Smooth muscle cell (in vitro differentiated cells): ENCODE results near the gene SNX9. TPM values are rescaled to one million over a fixed set of nuclear protein-coding genes. Genes with fewer than 3 reads are reported as not detected.

ENCODE experiments used
- DNase-seq: peaks from one replicate; lab custom pipeline; 2025; ENCODE audit not compliant: unreplicated experiment; lab: John Stamatoyannopoulos, UW
- H2AFZ ChIP-seq: fragments of 200-600 bp; sonication (generic); 2 replicates; pipeline ENCODE4 v1.6.0; 2016; ENCODE audit warnings: antibody characterized with exemption, low read depth, mild to moderate bottlenecking
- H3F3A ChIP-seq: fragments of 200-600 bp; sonication (generic); 2 replicates; pipeline ENCODE4 v1.6.0; 2017; ENCODE audit warnings: antibody characterized with exemption, low read depth
- H3K27ac ChIP-seq: fragments of 200-600 bp; sonication (generic); 2 replicates; pipeline ENCODE4 v1.5.1; 2016; ENCODE audit warnings: low read depth, mild to moderate bottlenecking
- H3K27me3 ChIP-seq: fragments of 200-600 bp; sonication (generic); 2 replicates; pipeline ENCODE4 v1.6.1; 2016; ENCODE audit warnings: low read depth, mild to moderate bottlenecking
- H3K36me3 ChIP-seq: fragments of 200-600 bp; sonication (generic); 2 replicates; pipeline ENCODE4 v1.5.1; 2016; ENCODE audit warnings: low read depth
- H3K4me1 ChIP-seq: fragments of 200-600 bp; sonication (generic); 2 replicates; pipeline ENCODE4 v1.5.1; 2016; ENCODE audit warnings: low read depth
- H3K4me2 ChIP-seq: fragments of 200-600 bp; sonication (generic); 2 replicates; pipeline ENCODE4 v1.6.0; 2016; ENCODE audit warnings: mild to moderate bottlenecking
- H3K4me3 ChIP-seq: fragments of 200-600 bp; sonication (generic); 2 replicates; pipeline ENCODE4 v1.5.1; 2016; ENCODE audit warnings: mild to moderate bottlenecking
- H3K79me2 ChIP-seq: fragments of 200-600 bp; sonication (generic); 2 replicates; pipeline ENCODE4 v1.6.0; 2016; ENCODE audit warnings: low read depth, mild to moderate bottlenecking
- H3K9ac ChIP-seq: fragments of 200-600 bp; sonication (generic); 2 replicates; pipeline ENCODE4 v1.6.0; 2016; ENCODE audit warnings: low read depth
- H3K9me3 ChIP-seq: fragments of 200-600 bp; sonication (generic); replicated peaks from 2 replicates; pipeline ENCODE4 v1.5.1; 2016; ENCODE audit warnings: low read depth
- H4K20me1 ChIP-seq: fragments of 200-600 bp; sonication (generic); 2 replicates; pipeline ENCODE4 v1.6.0; 2016; ENCODE audit warnings: low read depth
- WGBS: methylation state at CpG from one replicate; pipeline ENCODE4 v1.1.7; 2016; ENCODE audit warnings: low lambda C conversion rate; 5-methylcytosine and 5-hydroxymethylcytosine counted together
- polyA plus RNA-seq: library from polyadenylated mRNA; unstranded; fragments of >200 nt; fragmentation: Nextera tagmentation; extraction: Ambion mirVana; gene quantifications from 2 replicates; pipeline ENCODE4 v1.2.1, GENCODE V29; 2016
- total RNA-seq: library from RNA; depleted of rRNA; stranded (reverse); fragments of >200 nt; gene quantifications from 2 replicates; pipeline ENCODE4 v1.2.3, GENCODE V29; 2014
- TF ChIP-seq, protein P1 (sequence below): fragments of 200-600 bp; sonication (generic); IDR thresholded peaks from 2 replicates; pipeline ENCODE4 v1.5.1; 2017; ENCODE audit warnings: borderline replicate concordance, mild to moderate bottlenecking, antibody characterized with exemption; ENCODE audit not compliant: insufficient read depth, poor library complexity, severe bottlenecking

Gene SNX9
- total and polyA plus RNA-seq, 2 experiments from 2014 or later: 28.9 to 29.0 TPM

DNA sequence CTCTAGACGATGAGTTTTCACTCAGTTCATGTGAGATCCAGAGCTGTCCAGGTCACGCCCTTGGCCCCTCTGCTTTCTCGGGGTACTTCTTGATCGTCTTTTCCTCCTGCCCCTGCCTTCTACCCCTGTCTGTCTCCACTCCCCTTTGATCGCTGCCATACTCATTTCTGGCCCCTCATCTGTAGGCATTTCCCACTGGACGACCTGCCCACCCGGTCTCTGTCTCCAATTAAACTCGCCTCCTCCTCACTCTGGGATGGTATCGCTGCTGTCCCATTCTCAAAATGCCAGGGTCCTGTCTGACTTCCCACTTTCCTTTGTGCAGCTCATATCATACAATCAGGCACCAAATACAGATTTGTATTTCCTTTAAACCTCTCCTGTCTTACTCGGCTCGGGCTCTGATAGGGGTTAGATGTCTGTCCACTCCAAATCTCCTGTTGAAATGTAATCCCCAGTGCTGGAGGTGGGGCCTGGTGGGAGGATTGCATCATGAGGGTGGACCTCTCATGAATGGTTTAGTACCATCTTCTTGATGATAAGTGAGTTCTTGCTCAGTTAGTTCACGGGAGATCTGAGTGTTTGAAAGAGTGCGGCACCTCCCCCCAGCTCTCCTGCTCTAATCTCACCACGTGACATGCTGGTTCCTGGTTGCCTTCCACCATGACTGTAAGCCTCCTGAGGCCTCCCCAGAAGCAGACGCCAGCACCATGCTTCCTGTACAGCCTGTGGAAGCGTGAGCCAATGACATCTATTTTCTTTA, 155.2 kb downstream of the SNX9 start:
- Histone ChIP-seq H4K20me1 (peaks cover 4% of the 10 kb centered on the region), H3K9ac (no peak overlapping the region), H2AFZ (no peak overlapping the region), H3K36me3 (no peaks in the 10 kb centered on the region), H3K4me1 (no peaks in the 10 kb centered on the region), H3K79me2 (peaks cover 8% of the 10 kb centered on the region), H3K27ac (no peak overlapping the region), H3K4me3 (no peak overlapping the region), H3F3A (no peaks in the 10 kb centered on the region), H3K4me2 (no peak overlapping the region), H3K27me3 (no peaks in the 10 kb centered on the region), H3K9me3 (no peaks in the 10 kb centered on the region)
- WGBS: 84% methylated on average over 16 of the region's 16 CpGs
- TF ChIP-seq, protein P1, sequence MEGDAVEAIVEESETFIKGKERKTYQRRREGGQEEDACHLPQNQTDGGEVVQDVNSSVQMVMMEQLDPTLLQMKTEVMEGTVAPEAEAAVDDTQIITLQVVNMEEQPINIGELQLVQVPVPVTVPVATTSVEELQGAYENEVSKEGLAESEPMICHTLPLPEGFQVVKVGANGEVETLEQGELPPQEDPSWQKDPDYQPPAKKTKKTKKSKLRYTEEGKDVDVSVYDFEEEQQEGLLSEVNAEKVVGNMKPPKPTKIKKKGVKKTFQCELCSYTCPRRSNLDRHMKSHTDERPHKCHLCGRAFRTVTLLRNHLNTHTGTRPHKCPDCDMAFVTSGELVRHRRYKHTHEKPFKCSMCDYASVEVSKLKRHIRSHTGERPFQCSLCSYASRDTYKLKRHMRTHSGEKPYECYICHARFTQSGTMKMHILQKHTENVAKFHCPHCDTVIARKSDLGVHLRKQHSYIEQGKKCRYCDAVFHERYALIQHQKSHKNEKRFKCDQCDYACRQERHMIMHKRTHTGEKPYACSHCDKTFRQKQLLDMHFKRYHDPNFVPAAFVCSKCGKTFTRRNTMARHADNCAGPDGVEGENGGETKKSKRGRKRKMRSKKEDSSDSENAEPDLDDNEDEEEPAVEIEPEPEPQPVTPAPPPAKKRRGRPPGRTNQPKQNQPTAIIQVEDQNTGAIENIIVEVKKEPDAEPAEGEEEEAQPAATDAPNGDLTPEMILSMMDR: no peak
- no peak for DNase-seq

DNA sequence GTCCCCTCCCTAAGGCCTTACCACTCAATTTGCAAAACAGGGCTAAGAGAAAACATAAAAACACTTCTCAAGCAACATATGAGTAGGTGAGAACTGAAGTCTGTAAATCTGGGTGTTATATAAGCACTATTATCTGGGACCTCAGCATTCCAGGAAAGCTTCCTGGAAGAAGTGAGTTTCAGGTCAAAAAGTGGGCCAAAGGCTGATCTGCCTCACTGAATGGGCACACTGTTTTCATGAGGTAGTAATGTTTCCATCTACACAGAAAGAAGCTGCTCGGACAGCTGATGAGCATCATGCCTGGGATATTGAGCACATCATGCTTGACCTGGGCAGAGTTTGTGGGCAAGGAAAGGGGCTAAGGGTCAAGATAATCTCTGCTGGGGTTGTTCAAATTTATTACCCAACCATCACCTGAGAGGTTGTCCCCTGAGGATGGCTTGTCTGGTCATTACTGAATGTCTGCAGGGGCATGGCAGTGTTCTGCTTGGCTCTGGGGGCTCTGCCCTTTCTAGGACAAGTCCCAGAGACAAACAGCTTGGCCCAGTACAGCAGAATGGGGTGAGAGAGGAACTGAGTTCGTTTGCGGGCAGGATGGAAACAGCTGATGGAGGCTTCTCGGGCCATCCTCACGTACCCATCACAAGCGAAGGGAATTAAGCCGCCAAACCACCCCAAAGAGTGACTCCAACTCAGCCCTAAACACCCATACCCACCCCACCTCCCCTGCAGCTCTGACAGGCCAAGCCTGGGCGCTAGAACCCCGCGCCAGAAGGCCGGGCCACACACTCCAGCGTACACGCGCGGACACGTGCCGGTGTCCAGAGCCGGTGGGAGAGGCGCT, 157.5 kb downstream of the SNX9 start:
- TF ChIP-seq, protein P1: no peak
- no peaks in the 10 kb centered on the region for H3K27me3 ChIP-seq
- H3K4me2 ChIP-seq: peak overlapping the region; percentile 97
- DNase-seq: no peak
- peaks cover 7% of the 10 kb centered on the region for H4K20me1 ChIP-seq
- peaks cover 6% of the 10 kb centered on the region for H3K4me1 ChIP-seq
- H3K36me3 ChIP-seq: no peaks in the 10 kb centered on the region
- H3K27ac ChIP-seq: peak overlapping the region; percentile 43
- no peaks in the 10 kb centered on the region for H3K9me3 ChIP-seq
- H3K79me2 ChIP-seq: peaks cover 31% of the 10 kb centered on the region
- peak overlapping the region; percentile 85 for H2AFZ ChIP-seq
- WGBS: 74% methylated on average over 19 of the region's 19 CpGs
- no peaks in the 10 kb centered on the region for H3F3A ChIP-seq
- peak overlapping the region; percentile 97 for H3K4me3 ChIP-seq
- peak overlapping the region; percentile 39 for H3K9ac ChIP-seq

DNA sequence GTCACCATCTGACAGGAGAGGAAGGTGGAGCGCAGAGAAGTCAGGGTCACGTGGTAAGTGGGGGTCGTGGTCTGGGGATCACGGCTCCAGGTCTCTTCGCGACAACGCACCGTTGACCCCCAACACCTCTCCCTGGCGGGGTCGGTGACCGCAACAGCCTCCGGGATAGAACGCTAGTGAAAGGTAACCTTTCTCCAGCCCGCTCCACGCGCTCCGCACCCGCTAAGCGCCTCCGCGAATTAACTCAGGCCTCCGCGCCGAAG, 158.0 kb downstream of the SNX9 start:
- H2AFZ ChIP-seq: peak overlapping the region; percentile 85
- H3K4me2 ChIP-seq: peak overlapping the region; percentile 97
- peaks cover 37% of the 10 kb centered on the region for H3K79me2 ChIP-seq
- TF ChIP-seq, protein P1: no peak
- no peaks in the 10 kb centered on the region for H3F3A ChIP-seq
- H3K9ac ChIP-seq: peak overlapping the region; percentile 39
- peaks cover 7% of the 10 kb centered on the region for H4K20me1 ChIP-seq
- WGBS: 14% methylated on average over 24 of the region's 24 CpGs
- H3K4me1 ChIP-seq: peaks cover 11% of the 10 kb centered on the region
- no peaks in the 10 kb centered on the region for H3K9me3 ChIP-seq
- H3K4me3 ChIP-seq: peak overlapping the region; percentile 97
- peak overlapping the region; percentile 43 for H3K27ac ChIP-seq
- H3K36me3 ChIP-seq: no peaks in the 10 kb centered on the region
- no peak for DNase-seq
- H3K27me3 ChIP-seq: no peaks in the 10 kb centered on the region
